GM23338 (cell line): ENCODE measurements around the gene PTPRN2. TPM values are rescaled to one million over a fixed set of nuclear protein-coding genes. Genes with fewer than 3 reads are reported as not detected.

Experiments used
- ATAC-seq: fragments of 200-7000 bp; cut with Tn5 transposase; 3 replicates; pipeline ENCODE4 v1.9.1; 2020
- DNase-seq: peaks from one replicate; pipeline ENCODE4 v3.0.0-alpha.2; 2015; ENCODE audit warnings: low spot score
- H2AFZ ChIP-seq: fragments of 200-600 bp; sonication (generic); 2 replicates; pipeline ENCODE4 v1.8.0; 2016; ENCODE audit warnings: antibody characterized with exemption, mild to moderate bottlenecking, moderate library complexity
- H3F3A ChIP-seq: fragments of 200-600 bp; sonication (generic); replicated peaks from 2 replicates; pipeline ENCODE4 v1.8.0; 2017; ENCODE audit warnings: antibody characterized with exemption, mixed run types, low read depth
- H3K27ac ChIP-seq: fragments of 200-600 bp; sonication (generic); 2 replicates; pipeline ENCODE4 v1.6.1; 2016; ENCODE audit warnings: low read depth
- H3K27me3 ChIP-seq: fragments of 200-600 bp; sonication (generic); 2 replicates; pipeline ENCODE4 v1.8.0; 2016; ENCODE audit warnings: mild to moderate bottlenecking, mixed run types, moderate library complexity; ENCODE audit not compliant: insufficient read depth
- H3K36me3 ChIP-seq: fragments of 200-600 bp; sonication (generic); 2 replicates; pipeline ENCODE4 v1.8.0; 2016; ENCODE audit warnings: mild to moderate bottlenecking; ENCODE audit not compliant: insufficient read depth
- H3K4me1 ChIP-seq: fragments of 200-600 bp; sonication (generic); 2 replicates; pipeline ENCODE4 v1.8.0; 2016; ENCODE audit warnings: mild to moderate bottlenecking, moderate library complexity; ENCODE audit not compliant: insufficient read depth
- H3K4me2 ChIP-seq: fragments of 200-600 bp; sonication (generic); 2 replicates; pipeline ENCODE4 v1.7.1; 2017; ENCODE audit warnings: mixed run types
- H3K4me3 ChIP-seq: fragments of 200-600 bp; sonication (generic); 2 replicates; pipeline ENCODE4 v1.6.1; 2016; ENCODE audit warnings: mixed run types
- H3K79me2 ChIP-seq: fragments of 200-600 bp; sonication (generic); replicated peaks from 2 replicates; pipeline ENCODE4 v1.8.0; 2017; ENCODE audit warnings: mild to moderate bottlenecking; ENCODE audit not compliant: insufficient read depth
- H3K9me2 ChIP-seq: fragments of 200-600 bp; sonication (generic); 2 replicates; pipeline ENCODE4 v1.8.0; 2017; ENCODE audit not compliant: insufficient read depth
- H4K20me1 ChIP-seq: fragments of 200-600 bp; sonication (generic); replicated peaks from 2 replicates; pipeline ENCODE4 v1.8.0; 2017; ENCODE audit warnings: mild to moderate bottlenecking; ENCODE audit not compliant: insufficient read depth
- H3K27ac Mint-ChIP-seq: 2 replicates; pipeline ENCODE4 v1.8.0; 2020; ENCODE audit warnings: inconsistent platforms, mild to moderate bottlenecking, moderate library complexity, mixed read lengths
- H3K27me3 Mint-ChIP-seq: 3 replicates; pipeline ENCODE4 v1.8.0; 2022; ENCODE audit warnings: low read depth, mild to moderate bottlenecking, moderate library complexity, mixed read lengths, inconsistent platforms; ENCODE audit not compliant: insufficient read depth, poor library complexity
- H3K36me3 Mint-ChIP-seq: 3 replicates; pipeline ENCODE4 v1.8.0; 2021; ENCODE audit warnings: low read depth, mild to moderate bottlenecking, inconsistent platforms, moderate library complexity, mixed read lengths
- H3K4me1 Mint-ChIP-seq: 3 replicates; pipeline ENCODE4 v1.8.0; 2020; ENCODE audit warnings: mild to moderate bottlenecking, inconsistent platforms, mixed read lengths
- H3K4me3 Mint-ChIP-seq: 3 replicates; pipeline ENCODE4 v1.8.0; 2021; ENCODE audit warnings: moderate library complexity, mild to moderate bottlenecking, inconsistent platforms, mixed read lengths
- H3K9me3 Mint-ChIP-seq: 3 replicates; pipeline ENCODE4 v1.8.0; 2020; ENCODE audit warnings: moderate library complexity, mild to moderate bottlenecking, inconsistent platforms, mixed read lengths
- CREB1 ChIP-seq: fragments of 250-450 bp; sonication (Bioruptor Pico); IDR thresholded peaks from 2 replicates; pipeline ENCODE4 v1.5.0; 2020; ENCODE audit warnings: low read depth, mild to moderate bottlenecking, moderate library complexity
- CTCF ChIP-seq, 2 experiments: fragments of 200-600 bp in 1 of 2; sonication (generic) in 1 of 2; conservative IDR thresholded peaks; 2 replicates each; pipeline versions ENCODE4 v1.5.1 to v1.6.1; 2016 to 2017; ENCODE audit warnings: antibody characterized with exemption in 2 of 2, low read depth in 2 of 2, mild to moderate bottlenecking in 2 of 2, moderate library complexity in 1 of 2
- EZH2phosphoT487 ChIP-seq: fragments of 200-600 bp; sonication (generic); IDR thresholded peaks from one replicate; pipeline ENCODE4 v1.8.1; 2018; ENCODE audit warnings: antibody characterized with exemption; ENCODE audit not compliant: unreplicated experiment
- JUNB ChIP-seq: IDR thresholded peaks from one replicate; pipeline ENCODE4 v1.6.1; 2016; ENCODE audit warnings: antibody characterized with exemption; ENCODE audit not compliant: unreplicated experiment
- POLR2AphosphoS5 ChIP-seq: IDR thresholded peaks from 2 replicates; pipeline ENCODE4 v1.6.1; 2016; ENCODE audit warnings: antibody characterized with exemption, low read depth
- REST ChIP-seq: IDR thresholded peaks from one replicate; pipeline ENCODE4 v1.6.1; 2018; ENCODE audit warnings: antibody characterized with exemption; ENCODE audit not compliant: unreplicated experiment
- STAT1 ChIP-seq: IDR thresholded peaks from one replicate; pipeline ENCODE4 v1.6.1; 2016; ENCODE audit warnings: antibody characterized with exemption; ENCODE audit not compliant: unreplicated experiment
- ZNF114 ChIP-seq: fragments of 250-450 bp; sonication (Bioruptor Pico); IDR thresholded peaks from 2 replicates; pipeline ENCODE4 v1.5.0; 2020; ENCODE audit warnings: mild to moderate bottlenecking, moderate library complexity
- ZNF331 ChIP-seq: fragments of 250-450 bp; sonication (Bioruptor Pico); IDR thresholded peaks from 2 replicates; pipeline ENCODE4 v1.5.0; 2020; ENCODE audit warnings: low read depth, mild to moderate bottlenecking, moderate library complexity
- polyA plus RNA-seq: library from polyadenylated mRNA; unstranded; fragments of >200 nt; fragmentation: Nextera tagmentation; extraction: Ambion mirVana; gene quantifications from 2 replicates; pipeline ENCODE4 v1.2.1, GENCODE V29; 2016
- total RNA-seq: library from RNA; depleted of rRNA; stranded (reverse); fragments of >200 nt; shearing (Covaris generic); gene quantifications from 2 replicates; pipeline ENCODE4 v1.2.3, GENCODE V29; 2014
- TF ChIP-seq, protein P1 (sequence below): IDR thresholded peaks from 2 replicates; pipeline ENCODE4 v1.6.1; 2016; ENCODE audit warnings: antibody characterized with exemption

PTPRN2 gene
- total and polyA plus RNA-seq, 2 experiments from 2014 or later, result 0.87 to 4.0 TPM

DNA sequence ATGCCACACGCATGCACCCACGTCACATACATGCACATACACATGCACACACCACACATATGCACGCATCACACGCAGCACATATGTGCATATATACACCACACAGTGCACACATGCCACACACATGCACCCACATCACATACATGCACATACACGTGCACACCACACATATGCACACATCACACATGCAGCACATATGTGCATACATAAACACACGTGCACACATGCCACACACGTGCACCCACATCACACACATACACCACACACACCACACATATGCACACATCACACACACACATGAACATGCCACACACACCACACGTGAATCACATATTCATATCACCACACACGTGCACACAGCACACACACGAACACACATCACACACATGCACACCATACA lies 338.8 kb downstream of the PTPRN2 start:
- Histone ChIP-seq H3K27me3 (no peaks in the 10 kb centered on the region), H3K27ac (no peak overlapping the region), H3K4me2 (no peak overlapping the region), H3K4me3 (no peak overlapping the region), H3K79me2 (no peaks in the 10 kb centered on the region), H3K9me2 (no peaks in the 10 kb centered on the region), H4K20me1 (no peaks in the 10 kb centered on the region), H3K4me1 (no peaks in the 10 kb centered on the region), H2AFZ (no peak overlapping the region), H3K36me3 (no peaks in the 10 kb centered on the region), H3F3A (peaks cover 14% of the 10 kb centered on the region)
- H3K9me3 Mint-ChIP-seq, result no peaks in the 10 kb centered on the region; the same call in 1 of the 3 replicates
- no peaks in the 10 kb centered on the region for H3K4me1 Mint-ChIP-seq
- H3K27me3 Mint-ChIP-seq, result peaks cover 9% of the 10 kb centered on the region
- no peak for ATAC-seq
- H3K36me3 Mint-ChIP-seq, result peaks cover 39% of the 10 kb centered on the region
- no peak for DNase-seq
- no peak for TF ChIP-seq JUNB
- no peak for TF ChIP-seq EZH2phosphoT487
- no peak for TF ChIP-seq REST
- TF ChIP-seq CTCF (conservative IDR thresholded peaks at IDR 0.05; ENCODE audit: low read depth in 2 of 2), result no peak
- TF ChIP-seq ZNF114 (CRISPR knock-in tag), result no peak
- TF ChIP-seq, protein P1, sequence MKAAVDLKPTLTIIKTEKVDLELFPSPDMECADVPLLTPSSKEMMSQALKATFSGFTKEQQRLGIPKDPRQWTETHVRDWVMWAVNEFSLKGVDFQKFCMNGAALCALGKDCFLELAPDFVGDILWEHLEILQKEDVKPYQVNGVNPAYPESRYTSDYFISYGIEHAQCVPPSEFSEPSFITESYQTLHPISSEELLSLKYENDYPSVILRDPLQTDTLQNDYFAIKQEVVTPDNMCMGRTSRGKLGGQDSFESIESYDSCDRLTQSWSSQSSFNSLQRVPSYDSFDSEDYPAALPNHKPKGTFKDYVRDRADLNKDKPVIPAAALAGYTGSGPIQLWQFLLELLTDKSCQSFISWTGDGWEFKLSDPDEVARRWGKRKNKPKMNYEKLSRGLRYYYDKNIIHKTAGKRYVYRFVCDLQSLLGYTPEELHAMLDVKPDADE, result no peak
- TF ChIP-seq POLR2AphosphoS5, result no peak
- no peak for TF ChIP-seq STAT1
- TF ChIP-seq CREB1 (CRISPR knock-in tag), result no peak
- no peak for TF ChIP-seq ZNF331 (CRISPR knock-in tag)
- H3K4me3 Mint-ChIP-seq, result no peak overlapping the region
- no peak overlapping the region for H3K27ac Mint-ChIP-seq
